D341Med (cell line): Measurements from ENCODE around the gene FSIP1.

Experiments used
- DNase-seq: peaks from one replicate; pipeline ENCODE4 v3.0.0; 2012; ENCODE audit warnings: low spot score

The FSIP1 gene

GRCh38 chr15:39720081-39720480 lies 62.6 kb downstream of the FSIP1 start:
- DNase-seq, result no peak

DNA sequence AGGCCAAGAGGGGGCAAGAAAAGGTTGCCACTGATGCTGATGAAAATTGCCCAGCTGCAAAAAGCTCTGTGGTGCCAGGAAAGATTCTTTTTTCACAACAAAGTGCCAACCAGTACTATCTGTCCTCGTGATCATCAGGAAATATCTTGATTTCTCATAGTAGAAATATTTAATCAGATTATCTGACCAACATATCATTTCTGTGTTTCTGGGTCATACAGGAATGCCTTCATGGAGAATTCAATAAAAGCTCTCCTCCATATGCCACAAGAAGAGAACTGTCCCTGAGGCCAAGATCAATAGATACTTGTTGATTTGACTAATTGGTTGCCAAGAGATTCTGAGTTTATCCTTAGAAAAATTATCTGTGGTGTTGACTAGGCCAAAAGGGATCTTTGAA lies 63.5 kb downstream of the FSIP1 start:
- DNase-seq, result no peak

DNA sequence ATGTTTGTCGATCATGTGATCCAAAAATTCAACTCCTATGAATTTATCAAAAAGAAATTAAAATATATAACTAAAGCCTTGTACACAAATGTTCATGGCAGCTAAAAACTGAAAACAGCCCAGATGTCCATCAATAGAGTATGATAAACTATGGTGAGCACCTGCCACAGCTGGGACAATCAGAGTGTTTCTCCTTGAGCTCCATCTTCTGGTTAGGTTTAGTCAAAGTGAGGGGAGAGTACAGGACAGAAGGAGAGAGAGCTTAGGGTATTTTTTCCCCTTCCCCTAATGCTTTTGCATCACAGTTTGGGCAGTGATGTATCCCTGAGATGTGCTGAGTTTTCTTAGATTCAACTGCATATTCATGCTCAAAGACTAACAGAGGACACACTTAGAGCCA lies 65.5 kb downstream of the FSIP1 start:
- no peak for DNase-seq

- DNase-seq, result no peak
Observed at GRCh38 chr15:39714251-39714650, 68.4 kb downstream of the FSIP1 start.

- no peak for DNase-seq
Observed at GRCh38 chr15:39713846-39714245, 68.8 kb downstream of the FSIP1 start.

DNA sequence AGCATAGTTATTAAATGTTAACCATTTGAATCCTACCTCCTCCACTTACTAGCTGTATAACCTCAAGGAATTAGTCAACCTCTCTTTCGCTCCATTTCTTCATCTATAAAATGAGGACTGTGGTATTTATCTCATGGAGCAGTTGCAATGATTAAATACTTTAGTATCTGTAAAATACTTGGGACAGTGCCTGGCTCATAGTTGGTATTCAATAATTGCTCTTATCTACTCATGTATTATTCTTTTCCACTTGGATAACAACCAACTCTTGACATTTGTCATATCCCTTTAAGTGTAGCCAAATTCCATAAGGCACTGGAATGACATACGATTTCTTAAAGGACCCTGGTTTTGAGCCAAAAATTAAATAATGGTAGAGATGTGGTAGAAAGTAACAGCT lies 72.0 kb downstream of the FSIP1 start:
- no peak for DNase-seq

DNA sequence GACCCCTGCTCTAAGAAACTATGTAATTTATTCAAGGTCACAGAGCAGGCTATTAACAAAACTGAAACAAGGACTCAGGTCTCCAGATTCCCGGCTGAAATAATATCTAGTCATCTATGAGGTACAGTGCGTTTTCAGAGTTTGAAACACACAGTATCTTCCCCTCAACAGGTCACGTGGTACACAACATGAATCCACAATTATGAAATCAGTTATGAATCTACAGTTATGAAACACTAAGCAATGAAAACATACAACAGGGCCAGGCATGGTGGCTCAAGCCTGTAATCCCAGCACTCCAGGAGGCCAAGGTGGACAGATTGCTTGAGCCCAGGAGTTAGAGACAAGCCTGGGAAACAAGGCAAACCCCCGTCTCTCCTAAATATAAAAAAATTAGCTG lies 72.7 kb downstream of the FSIP1 start:
- DNase-seq, result no peak

DNA sequence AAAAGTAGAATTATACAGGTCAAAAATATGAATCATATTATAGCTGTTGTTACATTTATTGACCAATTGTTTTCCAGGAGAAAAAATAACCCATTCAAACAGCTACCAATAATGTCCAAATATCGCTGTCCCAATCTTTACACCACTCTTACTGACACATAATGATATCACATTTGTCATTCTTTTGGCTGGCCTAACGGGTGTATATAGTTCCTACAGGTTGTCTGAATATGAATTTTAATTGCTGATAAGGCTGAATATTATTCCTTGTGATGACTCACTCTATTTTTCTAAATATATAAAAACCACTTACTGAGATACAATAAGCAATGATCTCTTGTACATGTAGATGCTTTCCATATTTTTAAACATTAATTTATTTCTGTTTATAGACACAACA lies 76.4 kb downstream of the FSIP1 start:
- DNase-seq, result no peak

GRCh38 chr15:39704689-39705088 lies 78.0 kb downstream of the FSIP1 start:
- no peak for DNase-seq

GRCh38 chr15:39704235-39704634 lies 78.4 kb downstream of the FSIP1 start:
- DNase-seq, result no peak

DNA sequence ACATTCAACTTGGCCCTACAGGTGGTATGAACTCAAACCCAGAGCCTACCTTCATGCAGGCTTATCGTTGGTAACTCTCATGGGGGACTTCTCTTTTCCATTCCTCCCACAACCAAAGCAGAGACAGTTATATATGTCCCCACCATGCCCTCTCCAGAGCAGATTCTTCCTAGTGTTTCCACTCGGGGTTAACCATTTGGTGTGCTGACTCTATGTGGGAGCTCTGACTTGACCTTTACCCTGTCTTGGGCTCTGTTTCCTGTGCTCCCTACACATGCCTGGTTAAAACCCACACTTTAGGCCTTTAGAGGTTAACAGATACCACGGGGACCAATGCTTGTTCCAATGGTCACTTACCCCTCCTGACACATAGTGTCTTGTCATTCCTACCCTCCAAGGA lies 80.7 kb downstream of the FSIP1 start:
- DNase-seq, result no peak

GRCh38 chr15:39700375-39700700 lies 82.3 kb downstream of the FSIP1 start:
- DNase-seq, result no peak

GRCh38 chr15:39699516-39700374 lies 82.9 kb downstream of the FSIP1 start:
- no peak for DNase-seq

- no peak for DNase-seq
Observed at GRCh38 chr15:39698444-39699390, 83.9 kb downstream of the FSIP1 start.

- DNase-seq, result no peak
Observed at GRCh38 chr15:39697509-39697908, 85.1 kb downstream of the FSIP1 start.

GRCh38 chr15:39695793-39696192 lies 86.8 kb downstream of the FSIP1 start:
- no peak for DNase-seq

DNA sequence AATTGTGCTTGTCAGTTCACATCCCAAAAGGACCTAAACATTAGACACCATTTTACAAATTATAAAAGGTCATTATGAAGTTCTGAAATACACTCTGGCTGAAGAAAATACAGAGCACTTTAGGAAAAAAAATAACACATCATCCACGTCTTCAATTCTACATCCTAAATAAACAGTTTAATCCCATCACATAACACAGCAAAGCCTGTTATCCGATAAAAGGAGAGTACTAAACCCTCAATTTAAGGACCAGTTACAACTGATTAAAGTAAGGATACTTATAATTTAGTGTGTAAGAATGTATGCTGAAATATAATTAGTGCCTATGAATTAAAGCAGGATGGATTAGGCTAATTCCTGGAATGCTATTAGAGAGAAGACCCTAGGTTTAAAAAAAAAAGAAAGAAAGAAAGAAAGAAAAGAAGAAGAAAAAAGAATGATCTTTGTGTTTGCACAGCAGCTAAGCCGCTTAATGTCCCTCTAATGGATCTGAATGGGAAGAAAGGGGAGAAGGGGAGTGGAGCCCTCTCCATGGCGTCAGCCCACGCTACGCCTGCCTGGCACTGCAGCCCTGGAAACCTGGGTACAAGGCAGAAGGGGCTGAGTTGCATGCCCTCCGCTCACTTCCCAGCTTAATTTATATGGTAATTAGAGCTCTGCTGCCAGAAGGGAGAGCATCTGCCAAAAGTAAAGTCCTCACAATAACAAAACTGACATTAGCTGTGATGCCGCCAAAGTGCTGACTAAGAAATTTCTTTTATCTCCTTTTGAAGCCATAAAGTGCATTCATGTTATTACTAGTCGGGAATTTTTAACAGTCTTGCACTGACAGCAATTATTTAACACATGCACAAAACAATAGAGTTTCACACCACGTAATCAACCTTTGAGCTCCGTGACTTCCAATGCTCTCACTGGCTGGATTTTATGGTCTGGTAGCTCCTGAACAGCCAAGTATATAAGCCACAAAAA lies 90.0 kb downstream of the FSIP1 start:
- DNase-seq, result peak; percentile 88

GRCh38 chr15:39690881-39691634 lies 91.6 kb downstream of the FSIP1 start:
- no peak for DNase-seq

- DNase-seq, result no peak
Observed at GRCh38 chr15:39687965-39688364, 94.7 kb downstream of the FSIP1 start.

DNA sequence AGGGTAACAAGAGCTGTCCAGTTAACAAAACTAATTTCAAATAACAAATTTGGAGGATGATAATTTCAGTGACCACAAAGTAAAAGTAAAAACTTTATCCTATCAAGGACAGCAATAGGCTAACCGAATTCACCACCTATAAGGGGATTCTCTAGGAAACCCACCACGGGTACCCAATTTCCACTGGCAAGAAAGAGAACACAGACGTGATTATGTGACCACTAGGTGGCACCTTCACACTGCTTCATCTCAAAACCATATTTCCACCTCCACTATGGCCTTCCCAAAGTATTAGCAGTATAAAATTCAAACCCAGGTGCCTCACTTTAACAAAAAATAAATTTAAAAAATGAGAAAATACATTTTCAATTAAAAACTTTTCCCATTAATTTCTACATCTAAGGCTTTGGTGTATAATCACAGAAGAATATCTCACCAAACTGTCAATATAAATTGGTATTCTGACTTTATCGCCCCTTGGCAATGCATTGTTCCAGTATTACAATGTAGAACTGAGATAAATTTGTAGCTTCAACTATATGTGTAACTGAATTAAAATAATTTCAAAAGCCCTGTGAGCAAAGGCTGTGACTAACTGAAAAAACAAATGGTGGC lies 96.5 kb downstream of the FSIP1 start:
- DNase-seq, result peak; percentile 51

GRCh38 chr15:39685367-39685766 lies 97.3 kb downstream of the FSIP1 start:
- DNase-seq, result no peak
